Neural progenitor cell (in vitro differentiated cells): ENCODE results near the gene L2HGDH. TPM values are rescaled to one million over a fixed set of nuclear protein-coding genes. Genes with fewer than 3 reads are reported as not detected.

ENCODE experiments used
- DNase-seq: peaks from one replicate; pipeline ENCODE4 v3.0.0-alpha.2; 2016; ENCODE audit warnings: low spot score
- H2AFZ ChIP-seq: fragments of 200-600 bp; sonication (generic); replicated peaks from 2 replicates; pipeline ENCODE4 v1.6.1; 2016; ENCODE audit warnings: antibody characterized with exemption
- H3F3A ChIP-seq: fragments of 200-600 bp; sonication (generic); 2 replicates; pipeline ENCODE4 v1.6.1; 2016; ENCODE audit warnings: antibody characterized with exemption, low read depth
- H3K27ac ChIP-seq: fragments of 200-600 bp; sonication (generic); 2 replicates; pipeline ENCODE4 v1.5.1; 2016; ENCODE audit warnings: mild to moderate bottlenecking
- H3K27me3 ChIP-seq: fragments of 200-600 bp; sonication (generic); 2 replicates; pipeline ENCODE4 v1.6.1; 2016; ENCODE audit warnings: mild to moderate bottlenecking, moderate library complexity
- H3K36me3 ChIP-seq: fragments of 200-600 bp; sonication (generic); 2 replicates; pipeline ENCODE4 v1.5.1; 2016
- H3K4me1 ChIP-seq: fragments of 200-600 bp; sonication (generic); 2 replicates; pipeline ENCODE4 v1.6.1; 2016; ENCODE audit warnings: mixed run types
- H3K4me2 ChIP-seq: fragments of 200-600 bp; sonication (generic); 2 replicates; pipeline ENCODE4 v1.6.1; 2016
- H3K4me3 ChIP-seq: fragments of 200-600 bp; sonication (generic); 2 replicates; pipeline ENCODE4 v1.5.1; 2016
- H3K79me2 ChIP-seq: fragments of 200-600 bp; sonication (generic); 2 replicates; pipeline ENCODE4 v1.6.1; 2016; ENCODE audit warnings: low read depth
- H3K9ac ChIP-seq: fragments of 200-600 bp; sonication (generic); 2 replicates; pipeline ENCODE4 v1.6.1; 2016
- H3K9me3 ChIP-seq: fragments of 200-600 bp; sonication (generic); 2 replicates; pipeline ENCODE4 v1.5.1; 2016; ENCODE audit warnings: low read depth
- H4K20me1 ChIP-seq: fragments of 200-600 bp; sonication (generic); 2 replicates; pipeline ENCODE4 v1.6.1; 2016; ENCODE audit warnings: low read depth
- H3K27ac Mint-ChIP-seq: 3 replicates; pipeline ENCODE4 v1.8.0; 2021; ENCODE audit warnings: mixed read lengths
- H3K27me3 Mint-ChIP-seq: 2 replicates; pipeline ENCODE4 v1.8.0; 2022; ENCODE audit warnings: low read depth, mild to moderate bottlenecking, inconsistent platforms, moderate library complexity, mixed read lengths; ENCODE audit not compliant: insufficient read depth
- H3K36me3 Mint-ChIP-seq: 3 replicates; pipeline ENCODE4 v1.8.0; 2021; ENCODE audit warnings: mixed read lengths
- H3K4me1 Mint-ChIP-seq: 3 replicates; pipeline ENCODE4 v1.8.0; 2021; ENCODE audit warnings: mixed read lengths
- H3K4me3 Mint-ChIP-seq: 3 replicates; pipeline ENCODE4 v1.8.0; 2021; ENCODE audit warnings: mild to moderate bottlenecking, moderate library complexity, mixed read lengths
- H3K9me3 Mint-ChIP-seq: 3 replicates; pipeline ENCODE4 v1.8.0; 2020; ENCODE audit warnings: mixed read lengths
- EZH2 ChIP-seq: fragments of 200-600 bp; sonication (generic); IDR thresholded peaks from 2 replicates; pipeline ENCODE4 v1.6.1; 2017; ENCODE audit warnings: antibody characterized with exemption, mild to moderate bottlenecking, moderate library complexity
- EZH2phosphoT487 ChIP-seq: fragments of 200-600 bp; sonication (generic); IDR thresholded peaks from 2 replicates; pipeline ENCODE4 v1.6.1; 2017; ENCODE audit warnings: antibody characterized with exemption
- total RNA-seq: library from RNA; depleted of rRNA; stranded (reverse); fragments of >200 nt; gene quantifications from 2 replicates; pipeline ENCODE4 v1.2.3, GENCODE V29; 2015; ENCODE audit warnings: low replicate concordance
- TF ChIP-seq, protein P1 (sequence below): fragments of 200-600 bp; sonication (generic); IDR thresholded peaks from 2 replicates; pipeline ENCODE4 v1.5.1; 2017; ENCODE audit warnings: antibody characterized with exemption, mild to moderate bottlenecking

L2HGDH gene
- total RNA-seq, 1 donor from 2014 or later: 14.0 TPM

DNA sequence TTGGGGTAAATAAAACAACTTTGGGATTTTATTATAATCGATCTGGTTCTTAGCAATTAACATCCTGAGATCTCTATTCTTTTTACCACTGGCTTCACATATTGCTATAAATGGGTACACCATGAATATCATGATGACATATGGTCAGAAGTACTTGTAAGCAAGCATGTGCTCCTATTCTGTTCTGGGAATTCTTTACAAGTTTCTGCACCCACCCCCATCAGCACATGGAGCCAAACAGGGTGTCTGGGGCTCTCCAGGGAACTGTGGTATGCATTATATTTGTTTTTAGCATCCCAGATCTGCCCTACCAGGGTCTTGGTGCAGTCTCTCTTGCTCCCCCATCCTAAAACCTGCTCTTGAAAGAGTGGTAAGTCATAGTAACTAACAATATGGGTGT, 31.4 kb upstream of the L2HGDH start:
- Histone ChIP-seq H3F3A (no peaks in the 10 kb centered on the region), H3K9ac (no peak overlapping the region), H3K27me3 (no peaks in the 10 kb centered on the region), H3K79me2 (no peaks in the 10 kb centered on the region), H3K36me3 (no peaks in the 10 kb centered on the region), H2AFZ (no peak overlapping the region), H3K4me3 (no peak overlapping the region), H4K20me1 (no peaks in the 10 kb centered on the region), H3K4me2 (no peak overlapping the region), H3K27ac (no peak overlapping the region), H3K4me1 (peaks cover 19% of the 10 kb centered on the region), H3K9me3 (no peaks in the 10 kb centered on the region)
- Mint-ChIP-seq H3K27me3 (no peaks in the 10 kb centered on the region), H3K36me3 (no peaks in the 10 kb centered on the region), H3K4me3 (no peak overlapping the region), H3K4me1 (peaks cover 11% of the 10 kb centered on the region), H3K27ac (no peak overlapping the region), H3K9me3 (no peaks in the 10 kb centered on the region)
- DNase-seq: no peak
- TF ChIP-seq, protein P1, sequence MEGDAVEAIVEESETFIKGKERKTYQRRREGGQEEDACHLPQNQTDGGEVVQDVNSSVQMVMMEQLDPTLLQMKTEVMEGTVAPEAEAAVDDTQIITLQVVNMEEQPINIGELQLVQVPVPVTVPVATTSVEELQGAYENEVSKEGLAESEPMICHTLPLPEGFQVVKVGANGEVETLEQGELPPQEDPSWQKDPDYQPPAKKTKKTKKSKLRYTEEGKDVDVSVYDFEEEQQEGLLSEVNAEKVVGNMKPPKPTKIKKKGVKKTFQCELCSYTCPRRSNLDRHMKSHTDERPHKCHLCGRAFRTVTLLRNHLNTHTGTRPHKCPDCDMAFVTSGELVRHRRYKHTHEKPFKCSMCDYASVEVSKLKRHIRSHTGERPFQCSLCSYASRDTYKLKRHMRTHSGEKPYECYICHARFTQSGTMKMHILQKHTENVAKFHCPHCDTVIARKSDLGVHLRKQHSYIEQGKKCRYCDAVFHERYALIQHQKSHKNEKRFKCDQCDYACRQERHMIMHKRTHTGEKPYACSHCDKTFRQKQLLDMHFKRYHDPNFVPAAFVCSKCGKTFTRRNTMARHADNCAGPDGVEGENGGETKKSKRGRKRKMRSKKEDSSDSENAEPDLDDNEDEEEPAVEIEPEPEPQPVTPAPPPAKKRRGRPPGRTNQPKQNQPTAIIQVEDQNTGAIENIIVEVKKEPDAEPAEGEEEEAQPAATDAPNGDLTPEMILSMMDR: no peak
- TF ChIP-seq EZH2 (no peak), EZH2phosphoT487 (no peak)

DNA sequence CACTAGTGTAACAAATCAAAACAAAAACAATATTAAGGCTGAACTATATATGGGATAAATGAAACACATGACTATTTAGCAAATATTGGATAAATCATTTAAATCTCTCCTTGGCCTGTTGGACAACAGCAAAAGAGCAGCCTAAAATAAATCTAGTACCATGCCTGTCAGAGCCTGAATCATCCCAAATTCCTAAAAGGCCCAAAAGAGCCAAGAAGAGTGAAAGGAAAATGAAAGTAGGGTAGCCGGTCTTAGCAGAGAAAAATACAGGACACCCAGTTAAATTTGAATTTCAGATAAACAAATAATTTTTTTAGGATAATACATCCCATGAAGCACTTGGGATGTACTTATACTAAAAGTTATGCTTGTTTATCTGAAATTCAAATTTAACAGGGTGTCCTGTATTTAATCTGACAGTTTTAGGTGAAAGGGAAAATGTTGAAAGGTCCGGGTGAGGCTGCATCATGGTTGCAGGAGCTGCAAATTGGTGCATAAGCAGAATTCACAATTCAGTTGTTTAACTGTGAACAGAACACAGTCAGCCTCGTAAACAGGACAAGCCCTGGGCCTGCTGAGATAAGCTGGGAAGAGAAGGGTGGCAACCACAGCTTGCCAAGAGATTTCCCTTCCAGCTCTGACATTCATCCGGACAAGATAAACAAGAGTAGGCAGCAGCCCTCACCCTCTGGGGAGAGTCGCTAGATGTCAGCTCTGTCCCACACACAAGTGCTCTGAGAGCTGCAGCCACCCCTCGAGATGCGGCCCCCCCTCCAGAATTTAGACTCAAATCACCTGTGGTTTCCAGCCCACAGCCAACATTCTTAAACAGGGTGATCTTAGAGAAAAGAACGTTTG, 30.4 kb upstream of the L2HGDH start:
- Histone ChIP-seq H3K36me3 (no peaks in the 10 kb centered on the region), H3K9me3 (no peaks in the 10 kb centered on the region), H3K27me3 (no peaks in the 10 kb centered on the region), H3F3A (no peaks in the 10 kb centered on the region), H2AFZ (no peak overlapping the region), H3K4me2 (peak overlapping the region; percentile 10), H3K4me1 (peaks cover 19% of the 10 kb centered on the region), H3K4me3 (no peak overlapping the region), H3K9ac (no peak overlapping the region), H4K20me1 (no peaks in the 10 kb centered on the region), H3K27ac (no peak overlapping the region), H3K79me2 (no peaks in the 10 kb centered on the region)
- H3K27ac Mint-ChIP-seq: peak overlapping the region; percentile 82
- H3K27me3 Mint-ChIP-seq: no peaks in the 10 kb centered on the region
- DNase-seq: peak; percentile 72
- H3K4me1 Mint-ChIP-seq: peaks cover 11% of the 10 kb centered on the region
- H3K4me3 Mint-ChIP-seq: no peak overlapping the region
- H3K9me3 Mint-ChIP-seq: no peaks in the 10 kb centered on the region
- no peaks in the 10 kb centered on the region for H3K36me3 Mint-ChIP-seq
- TF ChIP-seq EZH2phosphoT487 (no peak), EZH2 (no peak)
- TF ChIP-seq, protein P1: peak; percentile 37

DNA sequence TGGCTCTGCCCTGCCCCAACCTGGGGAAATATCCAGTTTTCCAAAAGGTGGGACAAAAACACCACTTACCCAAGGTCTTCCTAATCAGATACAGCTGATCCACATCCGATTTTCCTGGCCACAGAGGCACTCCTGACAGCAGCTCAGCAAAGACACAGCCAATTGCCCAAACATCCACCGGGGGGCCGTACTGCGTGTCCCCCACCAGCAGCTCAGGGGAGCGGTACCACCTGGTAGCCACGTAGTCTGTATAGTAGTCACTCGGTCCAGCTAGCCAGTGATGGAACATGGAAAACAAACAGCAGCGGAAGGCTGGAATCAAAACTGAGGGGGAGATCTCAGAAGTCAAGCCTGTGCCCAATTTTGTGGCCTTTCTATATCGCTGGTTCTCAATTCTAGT, 28.9 kb upstream of the L2HGDH start:
- Mint-ChIP-seq H3K27me3 (no peaks in the 10 kb centered on the region), H3K27ac (no peak overlapping the region), H3K4me1 (peaks cover 15% of the 10 kb centered on the region), H3K9me3 (no peaks in the 10 kb centered on the region), H3K36me3 (no peaks in the 10 kb centered on the region), H3K4me3 (no peak overlapping the region)
- Histone ChIP-seq H3K4me1 (peaks cover 26% of the 10 kb centered on the region), H3K4me3 (no peak overlapping the region), H3K79me2 (no peaks in the 10 kb centered on the region), H4K20me1 (no peaks in the 10 kb centered on the region), H3K36me3 (no peaks in the 10 kb centered on the region), H3K9ac (no peak overlapping the region), H3K9me3 (no peaks in the 10 kb centered on the region), H2AFZ (no peak overlapping the region), H3F3A (peaks cover 7% of the 10 kb centered on the region), H3K4me2 (no peak overlapping the region), H3K27me3 (no peaks in the 10 kb centered on the region), H3K27ac (no peak overlapping the region)
- TF ChIP-seq EZH2phosphoT487 (no peak), EZH2 (no peak)
- TF ChIP-seq, protein P1: peak; percentile 45
- peak; percentile 47 for DNase-seq
